22Rv1 (cell line): ENCODE data around the gene VWA5B1.
"Not testable (repeated sequence)": the region's sequence is repeated elsewhere in the genome, so short reads cannot be mapped to it uniquely, and the experiment has no call there.

Experiments used
- H3K27ac ChIP-seq: fragments of 450-650 bp; 2 replicates; pipeline ENCODE4 v1.5.1; 2017
- CTCF ChIP-seq: fragments of 450-650 bp; IDR thresholded peaks from 2 replicates; pipeline ENCODE4 v1.5.1; 2017; ENCODE audit warnings: mild to moderate bottlenecking
- ZFX ChIP-seq: fragments of 450-650 bp; IDR thresholded peaks from 2 replicates; pipeline ENCODE4 v1.6.1; 2017; ENCODE audit warnings: antibody characterized with exemption, borderline replicate concordance

VWA5B1 gene

GRCh38 chr1:20271498-20272400 is 18.9 kb upstream of the VWA5B1 start:
- peak; percentile 15; the same call in 1 of the 2 replicates for TF ChIP-seq CTCF
- TF ChIP-seq ZFX, result no peak
- H3K27ac ChIP-seq, result no peak overlapping the region

GRCh38 chr1:20273716-20274115 is 17.0 kb upstream of the VWA5B1 start:
- not testable (repeated sequence) for H3K27ac ChIP-seq

- TF ChIP-seq ZFX, result no peak
- no peak for TF ChIP-seq CTCF
- H3K27ac ChIP-seq, result no peak overlapping the region
Observed at GRCh38 chr1:20275319-20275925, 15.3 kb upstream of the VWA5B1 start.

- no peak overlapping the region for H3K27ac ChIP-seq
- no peak for TF ChIP-seq CTCF
- no peak for TF ChIP-seq ZFX
Observed at GRCh38 chr1:20276485-20277159, 14.1 kb upstream of the VWA5B1 start.

- TF ChIP-seq CTCF (no peak), ZFX (no peak)
- no peak overlapping the region for H3K27ac ChIP-seq
Observed at GRCh38 chr1:20278692-20279130, 12.0 kb upstream of the VWA5B1 start.

- no peak overlapping the region for H3K27ac ChIP-seq
- no peak for TF ChIP-seq ZFX
- no peak for TF ChIP-seq CTCF
Observed at GRCh38 chr1:20279509-20279908, 11.2 kb upstream of the VWA5B1 start.

- TF ChIP-seq CTCF (no peak), ZFX (no peak)
Observed at GRCh38 chr1:20280341-20280740, 10.3 kb upstream of the VWA5B1 start.

More at GRCh38 chr1:20280341-20280740, 10.3 kb upstream of the VWA5B1 start:
- no peak overlapping the region for H3K27ac ChIP-seq
